G401.6 (cell line): ENCODE measurements around the gene FOXO6.

Experiments
- FAIRE-seq: peaks from 2 replicates; lab custom pipeline; 2012; peaks lifted over from hg19 to GRCh38; lab: Jason Lieb, UNC

FOXO6 gene

DNA sequence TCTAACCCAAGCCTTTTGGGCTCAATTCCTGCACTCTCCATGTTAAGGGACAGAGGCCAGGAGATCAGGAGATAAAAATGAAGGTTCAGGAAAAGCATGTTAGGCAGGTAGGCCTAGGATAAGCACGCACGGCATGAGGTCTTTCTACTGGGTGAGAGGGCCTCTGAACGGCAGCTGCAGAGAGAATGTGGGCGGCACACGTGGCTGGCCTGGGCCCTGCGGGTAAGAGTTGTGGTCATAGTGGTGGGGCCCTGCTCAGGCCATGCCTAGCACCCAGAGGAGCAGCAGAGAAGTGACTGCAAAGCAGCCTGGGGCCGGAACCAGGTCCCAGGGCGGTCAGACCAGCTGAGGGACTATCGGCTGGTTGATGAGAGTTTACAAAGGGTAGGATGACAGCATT lies 7.5 kb upstream of the FOXO6 start:
- no peak for FAIRE-seq

DNA sequence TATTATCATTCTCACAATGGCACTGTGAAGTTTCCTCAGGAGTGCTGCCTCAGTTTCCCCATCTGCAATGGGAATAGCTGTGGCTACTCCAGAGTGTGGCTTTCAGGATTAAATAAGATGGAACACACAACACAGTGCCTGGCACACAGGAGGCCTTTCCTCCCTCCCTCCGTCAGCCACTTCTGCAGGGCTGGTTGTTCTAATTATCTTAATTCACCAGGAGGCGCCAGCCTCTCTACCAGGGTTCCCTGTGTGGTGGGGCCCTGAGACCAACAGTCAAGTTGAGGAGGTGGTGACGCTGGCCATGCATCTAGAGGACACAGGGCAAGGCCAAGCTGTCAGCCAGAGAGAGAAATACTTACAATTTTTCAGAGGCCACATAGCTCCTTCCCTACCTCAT lies 6.3 kb upstream of the FOXO6 start:
- FAIRE-seq: no peak

DNA sequence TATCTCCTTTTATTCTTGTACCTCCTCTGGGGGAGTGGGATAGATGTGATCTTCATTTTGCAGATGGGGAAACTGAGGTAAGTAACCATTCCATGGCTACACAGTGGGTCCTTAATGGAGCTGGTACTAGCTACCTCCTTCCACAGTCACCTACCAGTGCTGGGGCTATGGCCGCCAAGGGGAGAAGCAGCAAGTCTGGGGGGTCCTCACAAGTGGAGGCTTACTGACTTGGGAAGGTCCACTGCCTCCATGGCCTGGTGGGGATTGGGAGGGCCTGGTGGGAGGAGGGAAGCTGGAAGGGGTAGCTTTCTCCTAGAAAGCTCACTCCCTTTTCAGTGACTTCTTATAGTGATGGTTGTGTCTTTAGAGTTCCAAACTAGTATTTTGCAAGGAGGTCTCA lies 5.9 kb upstream of the FOXO6 start:
- no peak for FAIRE-seq

DNA sequence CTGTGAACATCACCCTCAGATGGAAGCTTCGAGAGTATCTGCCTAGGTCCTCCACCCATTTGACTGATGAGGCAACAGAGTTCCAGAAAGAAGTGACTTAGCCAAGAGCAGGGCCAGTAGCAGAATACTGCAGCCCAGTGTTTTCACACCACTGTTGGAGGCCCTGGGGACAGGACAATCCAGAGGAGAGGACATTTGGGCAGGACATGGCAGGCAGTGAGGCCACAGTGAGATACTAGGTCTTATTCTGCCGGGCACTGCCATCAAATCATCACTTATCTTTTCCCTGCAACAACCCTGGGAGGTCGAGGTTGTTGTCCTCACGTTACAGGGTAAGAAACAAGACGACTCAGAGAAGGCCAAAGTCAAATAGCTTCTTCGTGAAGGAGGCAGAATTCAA lies 5.5 kb upstream of the FOXO6 start:
- no peak for FAIRE-seq

DNA sequence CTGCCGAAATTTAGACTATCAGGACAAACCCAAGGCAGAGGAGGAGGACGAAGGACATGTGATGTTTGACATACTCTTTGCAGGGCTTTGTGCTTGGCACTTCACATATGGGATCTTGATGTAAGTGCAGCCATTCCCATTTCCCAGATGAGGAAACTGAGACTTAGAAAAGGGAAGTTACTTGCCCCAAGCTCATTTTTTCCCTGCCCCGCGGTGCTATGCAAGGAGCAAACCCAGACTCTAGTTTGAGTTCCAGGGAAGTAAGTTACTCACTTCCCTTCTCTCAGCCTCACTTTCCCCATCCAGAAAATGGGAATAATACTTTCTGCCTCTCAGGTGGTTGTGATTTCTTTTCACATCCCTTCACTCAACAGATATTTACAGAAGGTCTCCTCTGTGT lies 4.5 kb upstream of the FOXO6 start:
- FAIRE-seq: no peak

DNA sequence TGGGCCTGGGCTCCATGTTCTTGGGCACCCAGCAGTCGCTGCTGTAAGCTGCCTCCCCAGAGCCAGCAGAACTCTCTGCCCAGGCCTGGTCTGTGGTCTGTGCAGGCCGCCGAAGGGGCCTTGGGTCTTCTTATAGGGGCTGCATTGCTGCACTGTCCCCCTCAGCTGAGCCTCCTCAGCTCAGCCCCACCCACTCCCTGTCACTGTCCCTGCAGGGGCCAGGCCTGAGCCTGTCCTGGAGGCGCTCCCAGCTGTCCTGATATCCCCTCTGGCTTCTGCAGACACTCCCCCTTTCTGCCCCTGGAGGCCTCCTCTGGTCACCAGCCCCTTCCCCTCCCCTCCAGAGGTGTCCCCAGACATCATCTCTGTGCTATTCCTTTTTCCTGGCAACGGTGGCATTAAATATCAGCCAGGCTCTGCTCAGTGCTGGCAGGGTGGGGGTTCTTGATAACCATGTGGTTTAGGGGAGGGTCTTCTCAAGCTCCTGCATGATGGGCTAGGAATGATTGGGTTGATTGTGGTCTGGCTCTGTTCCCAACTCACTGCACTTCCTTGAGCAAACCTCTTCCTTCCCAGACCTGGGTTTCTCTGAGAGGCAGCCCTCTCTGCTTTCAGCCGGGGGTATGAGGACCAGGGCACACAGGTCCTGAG lies 3.7 kb upstream of the FOXO6 start:
- FAIRE-seq: no peak

DNA sequence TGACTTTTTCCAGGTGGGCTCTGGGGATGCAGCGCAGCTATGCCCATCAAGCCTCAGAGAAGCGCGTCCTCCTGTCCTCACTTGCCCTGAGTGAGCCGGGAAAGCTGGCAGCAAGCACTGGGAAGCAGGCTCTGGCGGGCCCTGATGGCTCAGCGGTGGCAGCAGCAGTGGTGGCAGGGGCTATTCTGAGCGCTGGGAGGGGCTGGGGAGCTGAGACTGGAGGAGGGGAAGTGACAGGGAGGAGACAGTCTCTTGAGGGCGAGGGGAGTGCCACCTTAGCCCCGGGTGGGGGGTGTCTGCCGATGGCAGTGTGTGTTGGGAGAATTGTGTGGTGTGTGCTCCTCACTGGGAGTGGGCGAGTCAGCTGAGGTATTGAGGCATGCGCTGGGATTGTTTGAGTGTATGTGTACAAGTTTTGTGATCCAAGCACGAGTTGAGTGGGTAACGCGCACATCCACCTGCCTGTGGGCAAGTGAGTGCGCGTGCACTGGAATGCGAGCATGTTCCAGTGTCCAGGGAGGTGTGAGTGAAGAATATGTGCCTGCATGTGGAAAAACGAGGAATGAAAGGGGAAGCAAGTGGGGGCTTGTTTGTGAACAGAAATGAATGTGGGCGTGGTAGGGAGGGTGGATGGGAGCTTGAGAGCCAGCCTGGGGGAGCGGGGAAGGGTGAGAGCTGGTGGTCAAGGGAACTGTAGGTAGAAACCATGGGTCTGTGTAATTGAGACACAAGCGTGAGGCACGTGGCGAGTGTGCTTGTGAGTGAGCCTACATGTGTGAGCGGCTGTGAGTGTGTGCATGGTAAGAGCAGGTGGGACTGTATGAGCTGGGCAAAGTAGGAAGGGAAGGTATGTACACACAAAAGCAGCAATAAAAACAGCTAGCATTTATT lies 2.9 kb upstream of the FOXO6 start:
- no peak for FAIRE-seq

DNA sequence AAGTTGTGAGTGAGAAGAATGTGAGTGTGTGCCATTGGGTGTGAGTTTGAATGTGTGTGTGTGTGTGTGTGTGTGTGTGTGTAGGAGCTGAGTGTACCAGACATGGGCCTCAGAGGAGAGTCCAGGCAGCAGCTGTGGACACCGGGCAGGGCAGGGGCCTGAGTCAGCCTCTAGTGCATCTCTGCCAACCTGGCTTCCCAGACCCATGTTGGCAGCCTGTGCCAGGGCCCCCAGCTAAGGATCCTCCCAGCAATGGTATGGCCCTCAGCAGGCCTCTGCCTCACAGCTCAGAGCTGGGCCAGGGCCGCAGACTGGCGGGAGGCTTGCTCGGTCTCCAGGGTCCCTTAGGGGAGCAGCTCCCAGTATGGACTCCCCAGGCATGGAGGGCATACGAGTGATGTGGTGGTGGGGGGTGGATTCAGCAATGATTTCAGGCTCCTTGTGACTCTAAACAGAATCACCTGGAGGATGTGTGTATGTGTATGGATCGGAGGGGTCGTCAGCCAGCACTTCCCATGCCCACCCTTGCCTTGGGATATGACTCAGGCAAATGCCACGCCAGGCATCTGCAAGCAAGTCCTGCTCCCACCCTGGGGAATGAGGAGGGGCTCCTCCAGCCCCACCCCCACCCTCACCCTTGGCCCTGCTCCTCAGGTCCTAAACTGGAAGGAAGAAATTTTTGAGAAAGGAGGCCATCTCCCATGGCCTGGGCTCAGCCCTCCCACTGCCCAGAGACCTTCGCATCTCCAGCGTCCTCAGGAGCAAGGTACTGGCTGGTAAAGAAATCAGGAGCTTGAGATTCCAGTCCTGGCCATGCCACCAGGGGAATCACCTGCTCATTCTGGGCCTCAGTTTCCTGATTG lies 1.8 kb upstream of the FOXO6 start:
- no peak for FAIRE-seq

DNA sequence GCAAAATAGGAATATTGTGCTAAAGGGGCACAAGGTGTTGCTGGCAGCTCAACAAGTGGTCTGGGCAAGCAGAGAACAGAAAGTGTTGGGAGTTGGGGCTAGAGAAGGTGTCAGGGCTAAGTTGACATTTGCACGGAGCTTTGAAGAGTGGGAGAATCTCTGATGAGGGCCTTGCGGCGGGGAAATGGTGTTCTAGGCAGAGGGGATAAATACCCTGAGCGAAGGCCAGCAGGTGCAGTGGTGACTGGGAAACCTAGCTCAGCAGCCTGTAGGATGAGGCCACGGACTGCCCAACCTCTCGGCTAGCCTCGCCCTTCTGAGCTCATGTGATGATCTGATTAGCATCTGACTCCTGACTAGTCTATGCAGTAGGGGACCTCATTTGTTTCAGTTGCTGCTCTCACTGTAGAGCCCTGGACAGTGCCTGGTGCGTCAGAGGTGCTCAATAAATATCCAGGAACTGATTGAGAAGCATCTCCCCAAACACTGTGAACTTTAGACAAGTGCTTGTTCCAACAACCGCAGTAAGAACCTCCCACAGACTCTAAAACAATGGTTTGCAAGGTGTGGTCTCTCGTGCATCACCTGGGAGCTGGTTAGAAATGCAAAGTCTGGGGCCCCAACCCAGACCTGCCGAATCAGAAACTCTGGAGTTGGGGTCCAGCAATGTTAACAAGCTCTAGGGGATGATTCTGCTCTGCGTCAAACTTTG lies 1.0 kb upstream of the FOXO6 start:
- FAIRE-seq: no peak

DNA sequence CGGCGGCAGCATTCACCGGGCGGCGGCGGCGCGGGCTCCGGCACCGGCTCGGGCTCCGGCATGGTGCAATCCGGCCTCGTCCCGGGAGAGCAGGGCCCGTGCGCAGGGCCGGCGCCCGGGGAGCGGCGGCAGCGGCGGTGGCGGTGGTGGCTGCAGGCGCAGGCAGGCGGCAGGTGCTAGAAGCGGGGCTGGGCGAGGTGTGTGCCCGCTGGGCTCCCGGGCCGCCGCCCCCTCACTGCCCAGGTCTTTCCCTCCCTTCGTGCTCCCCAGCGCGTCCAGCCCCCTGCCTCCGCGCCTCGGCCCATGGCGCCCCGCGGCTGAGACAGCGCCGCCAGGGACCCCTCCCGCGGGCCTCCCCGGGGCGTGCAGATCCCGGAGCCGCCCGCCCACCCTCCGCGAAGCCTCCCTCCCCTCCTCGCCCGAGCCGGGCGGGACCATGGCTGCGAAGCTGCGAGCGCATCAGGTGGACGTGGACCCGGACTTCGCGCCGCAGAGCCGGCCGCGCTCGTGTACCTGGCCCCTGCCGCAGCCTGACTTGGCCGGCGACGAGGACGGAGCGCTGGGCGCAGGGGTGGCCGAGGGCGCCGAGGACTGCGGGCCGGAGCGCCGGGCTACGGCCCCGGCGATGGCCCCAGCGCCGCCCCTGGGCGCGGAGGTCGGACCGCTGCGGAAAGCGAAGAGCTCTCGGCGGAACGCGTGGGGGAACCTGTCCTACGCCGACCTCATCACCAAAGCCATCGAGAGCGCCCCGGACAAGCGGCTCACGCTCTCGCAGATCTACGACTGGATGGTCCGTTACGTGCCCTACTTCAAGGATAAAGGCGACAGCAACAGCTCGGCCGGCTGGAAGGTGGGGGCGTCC lies 492 bp downstream of the FOXO6 start:
- no peak for FAIRE-seq

DNA sequence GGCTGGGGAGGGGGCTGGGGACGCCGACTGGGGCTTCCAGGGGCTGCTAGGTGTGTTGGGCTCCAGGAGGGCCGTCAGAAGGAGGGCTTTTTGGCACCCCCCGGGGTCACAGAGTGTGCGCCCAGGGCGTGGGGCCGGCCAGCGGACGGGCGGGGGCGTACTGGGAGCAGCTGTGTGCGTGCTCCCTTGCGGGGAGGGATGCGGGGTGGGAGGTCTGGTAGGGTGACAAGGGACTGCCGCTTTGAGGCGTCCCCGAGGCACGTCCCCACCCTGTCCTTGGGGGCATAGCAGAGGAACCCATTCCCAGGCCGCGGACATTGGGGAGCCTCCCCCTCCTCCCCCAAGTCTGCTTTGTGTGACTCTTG lies 1.1 kb downstream of the FOXO6 start:
- FAIRE-seq: no peak

DNA sequence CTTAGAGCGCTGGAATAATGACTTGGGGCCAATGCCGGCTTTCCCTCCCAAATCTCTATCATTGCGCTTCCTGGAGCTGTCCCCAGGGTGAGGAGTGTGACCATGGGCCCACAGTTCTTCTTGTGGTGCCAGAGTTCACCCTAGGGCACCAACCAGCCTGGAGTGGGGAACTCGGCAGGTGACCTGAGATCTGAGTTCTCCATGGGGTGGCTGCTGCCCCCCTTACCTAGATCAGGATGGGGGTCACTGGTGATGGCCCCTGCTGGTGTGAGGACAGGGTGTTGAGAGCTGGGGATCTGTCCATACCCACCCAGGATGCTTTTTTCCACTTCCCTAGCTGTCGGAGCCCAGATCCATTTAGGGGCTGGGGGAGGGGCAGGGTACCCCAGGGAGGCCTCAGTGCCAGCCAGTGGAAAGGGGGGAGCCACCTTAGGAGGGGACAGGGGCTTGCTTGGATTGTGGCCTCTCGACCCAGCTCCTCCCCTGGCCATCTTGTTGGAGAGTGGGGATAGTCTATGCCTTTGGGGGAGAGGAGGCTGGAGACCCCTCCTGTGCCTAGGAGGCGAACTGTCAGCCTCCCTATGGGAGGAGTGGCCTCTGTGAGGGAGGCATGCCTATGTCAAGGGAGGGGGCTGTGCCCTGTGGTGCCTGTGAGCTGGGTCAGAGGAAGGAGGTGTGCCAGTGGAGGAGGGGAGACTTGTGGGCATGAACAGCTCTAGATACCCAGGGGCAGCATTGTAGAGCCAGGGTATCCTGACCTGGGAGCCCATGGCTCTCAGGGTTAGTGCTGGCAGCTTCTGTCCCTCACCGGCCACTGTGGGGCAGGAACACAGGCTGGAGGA lies 1.7 kb downstream of the FOXO6 start:
- no peak for FAIRE-seq

DNA sequence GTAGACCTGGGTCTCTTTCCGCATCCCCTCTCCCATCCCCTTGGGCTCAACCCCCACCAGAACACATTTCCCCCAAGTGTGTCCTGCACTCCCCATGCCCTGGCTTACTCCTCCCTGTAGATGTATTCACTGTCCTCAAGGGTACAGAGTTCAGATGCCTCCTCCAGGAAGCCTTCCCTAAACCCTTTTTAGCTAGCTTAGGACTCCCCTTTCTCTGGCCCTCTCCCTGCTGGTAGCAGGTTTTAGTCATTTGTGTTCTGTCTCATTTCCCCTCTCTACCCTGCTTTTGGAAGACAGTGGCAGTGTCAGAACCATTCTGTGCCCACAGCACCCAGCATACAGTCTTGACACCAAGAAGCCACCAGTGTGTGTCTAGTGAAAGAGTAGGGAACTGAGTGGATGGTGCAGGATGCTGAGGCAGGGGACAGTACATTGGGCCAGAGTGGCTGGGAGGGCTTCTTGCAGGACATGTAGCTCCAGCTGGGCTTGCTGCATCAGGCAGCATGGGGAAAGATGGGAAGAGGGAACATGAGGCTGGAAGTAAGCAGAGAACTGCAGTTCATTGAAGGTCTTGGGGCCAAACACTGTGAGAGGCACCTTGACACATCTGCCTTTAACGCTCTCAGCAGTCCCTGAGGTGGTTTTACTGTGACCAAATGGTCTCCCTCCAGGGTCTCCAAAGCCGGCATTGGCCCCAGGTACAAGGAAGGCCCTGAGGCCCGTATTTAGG lies 2.5 kb downstream of the FOXO6 start:
- FAIRE-seq: no peak

DNA sequence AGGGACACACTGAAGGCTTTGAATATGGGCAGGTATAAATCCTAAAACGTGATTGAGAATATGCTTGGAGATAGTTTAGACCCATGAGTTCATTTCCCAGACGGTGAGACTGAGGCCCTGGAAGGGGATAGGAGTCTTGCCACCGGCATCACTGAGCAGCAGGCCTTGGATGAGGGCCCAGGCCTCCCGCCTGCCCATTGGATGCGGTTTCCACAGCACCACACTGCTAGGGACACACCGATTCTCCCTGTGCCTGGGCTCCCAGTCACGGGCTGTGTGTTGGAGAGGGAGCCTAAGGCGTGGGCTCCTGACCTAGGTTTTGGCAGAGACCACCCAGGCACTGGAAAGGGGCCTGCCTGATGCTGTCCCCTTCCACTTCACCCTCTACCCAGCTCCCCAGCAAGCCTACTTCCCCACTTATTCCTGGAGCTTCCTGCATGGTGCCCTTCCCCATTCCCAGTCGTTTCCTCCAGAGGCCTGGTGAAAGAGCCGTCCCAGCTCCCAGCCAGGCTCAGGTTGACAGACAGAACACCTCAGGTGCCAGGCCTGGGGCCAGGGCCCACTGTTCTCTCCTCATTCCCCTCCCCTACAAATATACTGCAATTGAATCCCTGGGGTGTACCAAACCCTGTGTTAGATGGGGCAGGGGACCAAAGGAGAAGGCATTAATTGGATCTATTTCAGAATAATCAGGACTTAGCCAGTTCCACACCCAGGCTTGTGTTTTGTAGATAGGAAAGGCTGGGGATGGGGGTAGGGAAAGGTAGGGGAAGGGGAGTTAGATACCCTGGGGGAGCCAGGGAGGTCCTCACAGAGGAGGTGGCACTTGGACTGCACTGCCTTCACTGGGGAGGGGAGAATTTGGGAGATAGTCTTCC lies 3.4 kb downstream of the FOXO6 start:
- no peak for FAIRE-seq

DNA sequence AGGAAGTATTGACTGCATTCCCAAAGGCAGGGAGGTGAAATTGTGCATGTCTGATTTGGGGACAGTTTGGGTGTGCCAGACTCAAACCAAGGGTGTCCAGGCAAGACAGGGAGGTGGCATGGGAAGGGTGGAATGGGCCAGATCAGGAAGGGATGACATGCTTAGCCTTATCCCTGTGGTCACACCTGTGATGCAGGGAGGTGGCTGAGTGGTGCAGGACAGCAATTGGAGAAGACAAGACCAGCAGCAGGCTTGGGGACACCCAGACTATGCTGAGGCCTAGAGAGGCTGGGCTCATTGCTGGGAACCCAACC lies 4.0 kb downstream of the FOXO6 start:
- no peak for FAIRE-seq

DNA sequence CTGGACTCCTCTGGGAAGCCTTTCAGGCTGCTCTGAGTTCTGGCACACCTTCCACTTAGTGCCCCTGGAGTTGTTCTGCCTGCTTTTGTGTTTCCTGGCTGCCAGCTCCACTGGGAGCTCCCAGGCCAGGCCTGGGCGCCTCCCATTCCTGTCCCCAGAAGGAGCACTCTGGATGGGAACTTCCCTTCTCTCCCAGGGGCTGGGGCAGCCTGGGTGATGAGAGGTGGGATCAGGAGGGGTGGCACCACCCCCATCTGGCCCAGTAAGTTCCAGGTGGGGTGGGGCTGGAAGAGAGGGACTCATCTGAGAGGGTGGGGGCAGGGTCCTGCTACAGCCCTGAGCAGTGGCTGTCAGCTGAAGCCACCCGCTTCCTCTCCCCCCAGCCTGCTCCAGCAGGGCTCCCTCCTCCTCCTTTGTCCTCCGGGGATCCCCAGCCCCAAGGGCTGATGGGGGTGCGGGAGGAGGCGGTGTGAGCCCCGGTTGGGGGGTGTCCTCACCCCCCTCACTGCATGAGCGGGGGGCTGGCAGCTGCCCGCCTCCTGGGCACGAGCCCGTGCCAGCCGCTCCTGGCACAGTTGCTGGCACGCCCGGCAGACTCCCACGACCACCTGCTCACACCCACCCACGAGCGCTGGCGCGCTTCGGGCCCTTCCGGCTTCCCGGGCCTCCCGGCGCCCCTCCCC lies 4.7 kb downstream of the FOXO6 start:
- no peak for FAIRE-seq

DNA sequence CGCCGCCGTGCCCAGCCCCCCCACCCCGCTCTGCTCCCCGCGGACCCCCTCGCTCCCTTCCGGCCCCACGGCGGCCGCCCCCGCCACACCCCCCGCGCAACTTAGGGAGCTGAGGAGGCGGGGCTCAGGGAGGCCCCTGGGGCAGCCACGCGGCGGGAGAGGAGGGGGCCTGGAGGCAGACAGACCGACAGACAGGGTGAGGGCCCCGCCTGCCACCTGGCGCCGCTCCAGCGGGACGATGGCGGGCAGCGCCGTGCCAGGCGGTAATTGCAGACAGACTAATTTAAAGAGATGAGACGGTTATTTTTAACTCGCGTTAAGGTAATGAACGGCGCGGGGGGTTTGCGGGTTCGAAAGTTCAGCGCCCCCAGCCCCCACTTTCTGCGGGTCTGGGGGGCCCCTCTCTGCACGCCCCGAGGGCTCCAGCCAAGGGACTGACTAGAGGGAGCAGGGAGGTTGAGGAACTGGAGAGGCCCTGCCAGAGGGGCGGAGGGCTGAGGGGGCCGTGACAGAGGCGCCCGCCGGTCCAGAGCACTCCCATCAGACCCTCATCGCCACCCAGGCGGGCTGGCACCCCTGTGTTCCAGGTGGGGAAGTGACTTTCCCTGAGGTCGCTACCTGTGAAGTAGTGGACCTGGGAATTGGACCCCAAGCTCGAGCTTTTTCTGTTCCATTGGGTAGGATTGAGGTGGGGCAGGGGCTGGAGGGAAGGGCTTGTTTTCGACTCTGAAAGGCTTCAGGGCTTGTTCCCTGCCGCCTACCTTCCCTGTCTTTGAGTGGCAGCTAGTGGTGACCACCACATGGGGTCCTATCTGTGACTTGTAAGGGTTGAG lies 5.4 kb downstream of the FOXO6 start:
- FAIRE-seq: no peak

DNA sequence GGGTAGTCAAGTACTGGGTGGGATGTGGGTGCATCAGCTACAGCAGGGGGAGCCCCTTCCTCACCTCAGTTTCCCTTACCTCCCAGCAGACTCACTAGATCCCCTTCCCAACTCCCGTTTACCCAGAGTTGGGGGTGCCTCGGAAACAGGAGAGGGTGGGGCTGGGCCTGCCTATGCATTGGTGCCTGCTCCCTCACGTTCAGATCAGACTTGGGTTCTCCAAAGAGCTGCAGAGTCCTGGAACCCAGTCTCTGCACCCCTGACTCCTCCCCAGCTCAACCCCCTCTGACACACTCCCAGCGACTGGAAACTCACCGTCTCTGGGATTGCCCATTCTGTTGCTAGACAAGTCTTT lies 6.0 kb downstream of the FOXO6 start:
- FAIRE-seq: no peak
